ENCODE measurements around the gene RMND5B. TPM values are rescaled to one million over a fixed set of nuclear protein-coding genes. Genes with fewer than 3 reads are reported as not detected.

The RMND5B gene
- total and polyA plus RNA-seq, 10 of the 15 experiments (the other 5 are each of a cell fraction or from before 2014, with no cell fraction given) = 1.6 to 50.7 (median 30.9) TPM

DNA sequence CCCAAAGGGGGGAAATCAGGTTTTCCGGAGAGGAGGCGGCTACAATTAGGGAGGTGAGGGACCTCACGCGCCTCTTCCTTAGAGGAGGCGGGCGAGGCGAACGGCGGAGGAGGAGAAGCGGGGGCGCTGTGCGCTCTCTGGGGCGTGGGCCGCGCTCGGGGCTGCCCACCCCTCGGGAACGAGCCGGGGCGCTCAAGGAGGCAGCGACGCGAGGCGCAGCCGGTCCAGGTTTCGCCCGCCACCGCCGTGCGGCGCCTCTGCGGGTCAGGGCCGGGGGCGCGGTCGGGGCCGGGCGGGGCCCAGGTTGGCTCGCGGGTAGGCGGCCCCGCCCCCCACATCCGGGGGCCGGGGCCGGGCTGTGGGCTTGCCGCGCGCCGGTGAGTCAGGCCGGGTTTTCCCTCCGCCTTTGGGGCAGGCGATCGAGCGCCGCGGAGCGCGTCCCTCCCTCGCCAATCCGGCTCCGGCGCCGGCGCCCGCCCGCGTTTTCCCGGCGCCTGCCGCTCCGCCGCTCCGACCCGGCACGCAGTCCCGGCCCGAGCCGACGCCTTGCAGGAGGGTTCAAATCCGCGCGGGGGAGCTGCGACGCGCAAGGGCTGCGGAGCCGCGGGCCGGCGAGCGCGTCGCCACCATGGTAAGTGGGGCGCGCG is 17.6 kb upstream of the RMND5B start, which contains the start of gene N4BP3 (continued):
- TF ChIP-seq, protein P1, sequence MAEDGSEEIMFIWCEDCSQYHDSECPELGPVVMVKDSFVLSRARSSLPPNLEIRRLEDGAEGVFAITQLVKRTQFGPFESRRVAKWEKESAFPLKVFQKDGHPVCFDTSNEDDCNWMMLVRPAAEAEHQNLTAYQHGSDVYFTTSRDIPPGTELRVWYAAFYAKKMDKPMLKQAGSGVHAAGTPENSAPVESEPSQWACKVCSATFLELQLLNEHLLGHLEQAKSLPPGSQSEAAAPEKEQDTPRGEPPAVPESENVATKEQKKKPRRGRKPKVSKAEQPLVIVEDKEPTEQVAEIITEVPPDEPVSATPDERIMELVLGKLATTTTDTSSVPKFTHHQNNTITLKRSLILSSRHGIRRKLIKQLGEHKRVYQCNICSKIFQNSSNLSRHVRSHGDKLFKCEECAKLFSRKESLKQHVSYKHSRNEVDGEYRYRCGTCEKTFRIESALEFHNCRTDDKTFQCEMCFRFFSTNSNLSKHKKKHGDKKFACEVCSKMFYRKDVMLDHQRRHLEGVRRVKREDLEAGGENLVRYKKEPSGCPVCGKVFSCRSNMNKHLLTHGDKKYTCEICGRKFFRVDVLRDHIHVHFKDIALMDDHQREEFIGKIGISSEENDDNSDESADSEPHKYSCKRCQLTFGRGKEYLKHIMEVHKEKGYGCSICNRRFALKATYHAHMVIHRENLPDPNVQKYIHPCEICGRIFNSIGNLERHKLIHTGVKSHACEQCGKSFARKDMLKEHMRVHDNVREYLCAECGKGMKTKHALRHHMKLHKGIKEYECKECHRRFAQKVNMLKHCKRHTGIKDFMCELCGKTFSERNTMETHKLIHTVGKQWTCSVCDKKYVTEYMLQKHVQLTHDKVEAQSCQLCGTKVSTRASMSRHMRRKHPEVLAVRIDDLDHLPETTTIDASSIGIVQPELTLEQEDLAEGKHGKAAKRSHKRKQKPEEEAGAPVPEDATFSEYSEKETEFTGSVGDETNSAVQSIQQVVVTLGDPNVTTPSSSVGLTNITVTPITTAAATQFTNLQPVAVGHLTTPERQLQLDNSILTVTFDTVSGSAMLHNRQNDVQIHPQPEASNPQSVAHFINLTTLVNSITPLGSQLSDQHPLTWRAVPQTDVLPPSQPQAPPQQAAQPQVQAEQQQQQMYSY (CRISPR knock-in tag; IDR thresholded peaks at IDR 0.05) = no peak
- no peak for TF ChIP-seq NBN (IDR thresholded peaks at IDR 0.05)
- peak; percentile 82 for TF ChIP-seq PAX5 (IDR thresholded peaks at IDR 0.05; ENCODE audit: borderline replicate concordance, low read depth, low read length)
- no peak for TF ChIP-seq KDM1A (IDR thresholded peaks at IDR 0.05; ENCODE audit: borderline replicate concordance)
- peak; percentile 89; the same call in 1 of the 2 replicates for TF ChIP-seq BACH1 (IDR thresholded peaks at IDR 0.05; ENCODE audit: borderline replicate concordance)
- TF ChIP-seq BHLHE40 (IDR thresholded peaks at IDR 0.05; ENCODE audit: borderline replicate concordance in 1 of 2, low read depth in 2 of 2, low read length in 1 of 2) = peak; percentile 59 to 90; a peak in 3 of 4 replicates
- TF ChIP-seq, protein P2, sequence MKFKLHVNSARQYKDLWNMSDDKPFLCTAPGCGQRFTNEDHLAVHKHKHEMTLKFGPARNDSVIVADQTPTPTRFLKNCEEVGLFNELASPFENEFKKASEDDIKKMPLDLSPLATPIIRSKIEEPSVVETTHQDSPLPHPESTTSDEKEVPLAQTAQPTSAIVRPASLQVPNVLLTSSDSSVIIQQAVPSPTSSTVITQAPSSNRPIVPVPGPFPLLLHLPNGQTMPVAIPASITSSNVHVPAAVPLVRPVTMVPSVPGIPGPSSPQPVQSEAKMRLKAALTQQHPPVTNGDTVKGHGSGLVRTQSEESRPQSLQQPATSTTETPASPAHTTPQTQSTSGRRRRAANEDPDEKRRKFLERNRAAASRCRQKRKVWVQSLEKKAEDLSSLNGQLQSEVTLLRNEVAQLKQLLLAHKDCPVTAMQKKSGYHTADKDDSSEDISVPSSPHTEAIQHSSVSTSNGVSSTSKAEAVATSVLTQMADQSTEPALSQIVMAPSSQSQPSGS (IDR thresholded peaks at IDR 0.05; ENCODE audit: low read length) = no peak
- TF ChIP-seq ZNF622 (IDR thresholded peaks at IDR 0.05) = no peak
- no peak for TF ChIP-seq HDAC2 (IDR thresholded peaks at IDR 0.05)
- TF ChIP-seq TBL1XR1 (IDR thresholded peaks at IDR 0.05; ENCODE audit: low read depth, low read length) = peak; percentile 44; the same call in 1 of the 2 replicates
- TF ChIP-seq, protein P3, sequence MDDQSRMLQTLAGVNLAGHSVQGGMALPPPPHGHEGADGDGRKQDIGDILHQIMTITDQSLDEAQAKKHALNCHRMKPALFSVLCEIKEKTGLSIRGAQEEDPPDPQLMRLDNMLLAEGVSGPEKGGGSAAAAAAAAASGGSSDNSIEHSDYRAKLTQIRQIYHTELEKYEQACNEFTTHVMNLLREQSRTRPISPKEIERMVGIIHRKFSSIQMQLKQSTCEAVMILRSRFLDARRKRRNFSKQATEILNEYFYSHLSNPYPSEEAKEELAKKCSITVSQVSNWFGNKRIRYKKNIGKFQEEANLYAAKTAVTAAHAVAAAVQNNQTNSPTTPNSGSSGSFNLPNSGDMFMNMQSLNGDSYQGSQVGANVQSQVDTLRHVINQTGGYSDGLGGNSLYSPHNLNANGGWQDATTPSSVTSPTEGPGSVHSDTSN (IDR thresholded peaks at IDR 0.05; ENCODE audit: insufficient replicate concordance, low read depth, low read length) = no peak
- TF ChIP-seq FOXK2 (IDR thresholded peaks at IDR 0.05) = no peak
- TF ChIP-seq MYC (IDR thresholded peaks at IDR 0.05; ENCODE audit: insufficient read depth, insufficient read length, insufficient replicate concordance, low read length, severe bottlenecking) = no peak
- TF ChIP-seq, protein P4, sequence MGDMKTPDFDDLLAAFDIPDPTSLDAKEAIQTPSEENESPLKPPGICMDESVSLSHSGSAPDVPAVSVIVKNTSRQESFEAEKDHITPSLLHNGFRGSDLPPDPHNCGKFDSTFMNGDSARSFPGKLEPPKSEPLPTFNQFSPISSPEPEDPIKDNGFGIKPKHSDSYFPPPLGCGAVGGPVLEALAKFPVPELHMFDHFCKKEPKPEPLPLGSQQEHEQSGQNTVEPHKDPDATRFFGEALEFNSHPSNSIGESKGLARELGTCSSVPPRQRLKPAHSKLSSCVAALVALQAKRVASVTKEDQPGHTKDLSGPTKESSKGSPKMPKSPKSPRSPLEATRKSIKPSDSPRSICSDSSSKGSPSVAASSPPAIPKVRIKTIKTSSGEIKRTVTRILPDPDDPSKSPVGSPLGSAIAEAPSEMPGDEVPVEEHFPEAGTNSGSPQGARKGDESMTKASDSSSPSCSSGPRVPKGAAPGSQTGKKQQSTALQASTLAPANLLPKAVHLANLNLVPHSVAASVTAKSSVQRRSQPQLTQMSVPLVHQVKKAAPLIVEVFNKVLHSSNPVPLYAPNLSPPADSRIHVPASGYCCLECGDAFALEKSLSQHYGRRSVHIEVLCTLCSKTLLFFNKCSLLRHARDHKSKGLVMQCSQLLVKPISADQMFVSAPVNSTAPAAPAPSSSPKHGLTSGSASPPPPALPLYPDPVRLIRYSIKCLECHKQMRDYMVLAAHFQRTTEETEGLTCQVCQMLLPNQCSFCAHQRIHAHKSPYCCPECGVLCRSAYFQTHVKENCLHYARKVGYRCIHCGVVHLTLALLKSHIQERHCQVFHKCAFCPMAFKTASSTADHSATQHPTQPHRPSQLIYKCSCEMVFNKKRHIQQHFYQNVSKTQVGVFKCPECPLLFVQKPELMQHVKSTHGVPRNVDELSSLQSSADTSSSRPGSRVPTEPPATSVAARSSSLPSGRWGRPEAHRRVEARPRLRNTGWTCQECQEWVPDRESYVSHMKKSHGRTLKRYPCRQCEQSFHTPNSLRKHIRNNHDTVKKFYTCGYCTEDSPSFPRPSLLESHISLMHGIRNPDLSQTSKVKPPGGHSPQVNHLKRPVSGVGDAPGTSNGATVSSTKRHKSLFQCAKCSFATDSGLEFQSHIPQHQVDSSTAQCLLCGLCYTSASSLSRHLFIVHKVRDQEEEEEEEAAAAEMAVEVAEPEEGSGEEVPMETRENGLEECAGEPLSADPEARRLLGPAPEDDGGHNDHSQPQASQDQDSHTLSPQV (IDR thresholded peaks at IDR 0.05) = 0 out of 2 replicates have a peak, but pooled peaks have one; percentile 21
- TF ChIP-seq ZNF24 (IDR thresholded peaks at IDR 0.05) = peak; percentile 53; the same call in 1 of the 2 replicates
- no peak for TF ChIP-seq ATF7 (IDR thresholded peaks at IDR 0.05; ENCODE audit: low read depth)
- TF ChIP-seq KAT2A (conservative IDR thresholded peaks at IDR 0.05; ENCODE audit: control insufficient read depth, low read depth, low read length) = no peak

Data from GM12878 (cell line).